HG03108 (cell line): ENCODE measurements around the gene NFIA.

ENCODE experiments used
- ATAC-seq: cut with Tn5 transposase; IDR thresholded peaks from one replicate; pipeline ENCODE4 v1.9.1; 2021; ENCODE audit warnings: moderate library complexity; ENCODE audit not compliant: unreplicated experiment

The NFIA gene

DNA sequence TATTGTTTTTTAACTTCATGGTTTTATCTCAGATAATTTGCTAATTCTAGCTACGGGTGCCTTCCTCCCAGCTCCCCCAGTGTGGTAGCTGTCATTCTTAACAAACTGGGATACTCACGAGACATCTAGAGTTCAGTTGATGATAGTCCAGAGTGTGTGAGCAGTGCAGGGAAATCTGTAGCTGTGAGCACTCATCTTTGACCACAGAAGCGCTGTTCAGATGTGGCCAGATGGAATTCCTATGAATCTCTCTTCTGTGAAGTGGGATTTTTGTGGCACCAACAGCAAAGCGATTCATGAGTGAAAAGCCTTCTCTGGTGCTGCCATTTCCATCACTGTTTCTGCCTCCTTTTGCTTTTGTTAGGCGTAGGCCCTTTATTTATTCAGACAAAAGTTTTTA lies 125.1 kb downstream of the NFIA start:
- ATAC-seq = no peak

DNA sequence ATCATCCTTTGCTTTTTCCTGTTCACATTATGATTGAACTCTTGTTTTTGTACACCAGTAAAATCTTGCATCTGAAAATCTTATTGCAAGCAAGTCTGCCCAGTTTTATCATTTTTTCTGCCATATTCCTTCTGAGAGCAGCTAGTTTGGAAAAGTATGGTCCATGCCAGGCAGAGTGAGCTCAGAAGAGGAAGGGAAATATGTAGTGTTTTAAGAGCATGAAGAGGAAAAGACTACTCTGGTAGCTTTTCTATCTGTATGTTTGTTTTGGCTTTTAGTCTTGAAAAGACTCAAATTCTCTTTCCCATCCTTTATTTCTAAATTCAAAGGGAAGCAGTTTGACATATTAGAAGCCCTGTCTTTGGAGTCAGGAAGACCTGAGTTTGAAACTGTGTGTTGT lies 125.8 kb downstream of the NFIA start:
- no peak for ATAC-seq

DNA sequence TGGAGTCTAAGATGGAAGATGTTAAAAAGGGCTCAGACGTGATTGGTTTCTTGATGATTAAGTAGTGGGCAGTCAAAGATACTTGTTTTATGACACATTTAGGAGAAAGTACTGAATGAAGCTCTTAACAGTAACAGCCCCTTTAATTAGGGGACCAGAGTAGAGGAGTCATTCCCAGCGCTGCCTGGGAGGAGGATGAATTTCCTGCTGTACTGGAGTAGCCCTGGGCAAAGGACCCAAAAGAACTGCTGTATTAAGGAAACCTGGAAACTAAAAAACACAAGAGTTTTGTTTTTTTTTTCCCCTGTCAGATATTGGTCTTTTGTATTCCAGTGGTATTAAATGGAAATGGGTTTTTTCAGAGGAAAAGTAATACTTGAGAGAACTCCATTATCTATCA lies 126.5 kb downstream of the NFIA start:
- ATAC-seq = no peak

DNA sequence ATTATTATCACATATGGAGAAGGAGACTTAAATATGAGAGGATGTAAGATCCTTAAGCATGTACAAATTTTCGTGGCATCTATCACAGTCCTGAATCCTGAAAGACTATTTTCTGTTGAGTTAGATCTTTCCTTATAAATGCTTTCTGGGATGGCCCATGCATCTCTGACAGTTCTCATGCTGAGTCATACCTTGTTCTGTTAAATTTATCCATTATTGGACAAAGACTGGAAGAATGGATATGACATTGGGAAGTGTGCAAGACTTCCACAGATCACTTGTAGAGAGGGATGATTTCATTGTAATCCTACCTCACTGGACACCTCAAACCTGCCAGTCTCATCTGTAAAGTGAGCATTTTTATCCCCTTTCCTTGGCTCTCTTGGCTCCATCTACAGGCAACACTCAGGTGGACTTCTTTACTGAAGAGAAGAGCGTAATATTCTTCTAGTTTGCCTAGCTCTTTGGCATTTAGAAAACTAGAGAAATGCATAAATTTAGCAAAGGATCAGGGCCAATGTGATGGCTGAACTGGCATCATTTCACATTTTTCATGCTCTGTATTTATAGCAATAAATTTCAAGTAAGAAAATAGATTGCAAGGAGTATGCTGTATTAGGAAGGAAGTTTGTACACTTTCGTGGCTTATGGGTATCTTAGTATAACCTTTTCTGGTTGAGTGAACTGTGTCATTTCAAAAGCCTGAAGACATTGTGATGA lies 128.2 kb downstream of the NFIA start:
- no peak for ATAC-seq

DNA sequence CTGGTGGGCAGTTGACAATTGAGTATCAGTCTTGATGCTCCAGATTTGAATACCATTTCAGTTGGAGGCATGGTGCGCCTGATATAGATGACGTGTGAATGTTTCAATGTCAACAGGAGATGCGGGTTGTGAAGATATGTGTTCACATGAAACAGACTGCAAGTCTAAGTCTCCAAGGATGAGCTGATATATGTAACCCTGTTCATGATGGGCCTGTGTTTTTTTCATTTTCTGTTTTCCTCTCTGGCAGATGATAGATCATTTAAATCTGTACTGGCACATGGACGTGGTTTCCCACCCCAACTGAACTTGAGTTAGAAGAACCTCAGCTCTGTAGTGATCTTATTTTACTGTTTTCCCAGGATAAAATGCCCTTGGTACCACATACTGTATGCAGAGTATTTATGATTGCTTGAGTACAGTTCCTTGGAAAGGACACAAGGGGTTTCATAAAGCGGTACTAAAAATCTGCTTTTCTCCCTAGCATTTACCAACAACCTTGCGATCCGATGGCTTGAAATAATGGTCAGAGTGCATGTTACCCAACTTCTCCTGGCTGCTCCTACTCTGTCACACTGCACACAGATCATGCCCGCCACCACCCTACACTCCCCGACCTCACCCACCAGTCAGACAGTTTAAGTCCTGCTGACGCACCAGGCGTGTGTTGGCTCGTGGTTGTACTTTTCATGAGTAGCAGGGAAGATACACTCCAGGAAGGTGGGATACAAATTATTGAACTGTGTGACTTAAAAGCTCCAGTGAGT lies 131.1 kb downstream of the NFIA start:
- ATAC-seq = no peak

GRCh38 chr1:61215119-61215518 lies 132.8 kb downstream of the NFIA start:
- ATAC-seq = no peak

GRCh38 chr1:61215676-61216289 lies 133.4 kb downstream of the NFIA start:
- no peak for ATAC-seq

DNA sequence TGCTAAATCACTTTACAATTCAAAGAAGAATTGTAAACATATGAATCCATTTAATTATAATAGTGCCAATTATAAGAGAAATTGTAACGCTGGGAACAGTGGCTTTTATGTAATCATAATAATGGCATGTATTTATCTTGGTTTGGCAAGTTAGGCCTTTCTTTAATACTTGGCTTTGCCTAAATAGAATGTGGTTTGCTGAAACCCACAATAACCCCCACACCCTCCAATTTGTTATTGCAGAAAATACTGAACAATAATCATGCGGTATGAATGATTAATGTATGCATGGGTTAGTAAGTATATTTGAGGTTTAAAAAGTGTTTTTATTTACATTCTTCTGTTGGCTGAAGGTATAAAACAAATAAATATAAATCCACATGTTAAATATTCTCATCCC lies 138.2 kb downstream of the NFIA start:
- ATAC-seq = no peak

DNA sequence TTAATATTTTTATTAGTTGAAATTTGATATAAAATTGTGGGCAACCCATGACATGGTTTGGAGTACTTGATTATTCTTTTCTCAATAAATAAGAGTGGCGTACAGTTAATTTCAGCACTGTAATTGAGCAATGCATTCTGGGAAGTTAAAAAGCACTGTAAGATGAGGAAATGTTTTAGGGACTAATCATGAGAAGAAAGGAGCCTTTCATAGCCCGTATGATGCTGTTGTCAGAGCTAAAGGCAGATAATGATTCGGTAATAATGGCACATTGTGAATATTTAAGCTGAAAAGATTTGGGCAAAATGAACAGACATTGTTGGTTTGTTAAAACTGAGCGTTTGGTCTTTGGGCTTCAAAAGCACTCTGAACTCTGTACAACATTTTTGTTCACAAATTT lies 139.3 kb downstream of the NFIA start:
- no peak for ATAC-seq

DNA sequence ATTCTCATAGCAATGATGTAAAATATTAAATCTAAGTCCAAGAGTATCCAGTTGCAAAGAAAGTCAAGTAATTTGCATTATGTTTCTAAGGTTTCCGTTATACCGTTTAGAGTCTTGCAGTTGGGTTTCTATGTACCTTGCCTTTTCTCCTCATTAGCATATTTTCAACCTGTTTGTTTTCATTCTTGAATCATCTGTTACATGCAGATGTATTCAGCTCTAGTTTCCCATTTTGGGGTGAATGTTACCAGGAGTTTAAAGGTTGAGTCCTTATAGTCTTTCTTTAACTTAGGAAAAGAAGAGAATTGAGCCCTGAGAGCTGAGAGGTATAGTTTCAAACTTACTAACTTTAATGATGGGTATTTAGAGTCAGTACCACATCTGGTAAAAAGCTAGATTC lies 139.9 kb downstream of the NFIA start:
- ATAC-seq = no peak

GRCh38 chr1:61223140-61223539 lies 140.8 kb downstream of the NFIA start:
- no peak for ATAC-seq

- ATAC-seq = no peak
These were observed 142.2 kb downstream of the NFIA start for GRCh38 chr1:61224609-61225008.

- ATAC-seq = no peak
These were observed 143.1 kb downstream of the NFIA start for GRCh38 chr1:61225478-61225877.

DNA sequence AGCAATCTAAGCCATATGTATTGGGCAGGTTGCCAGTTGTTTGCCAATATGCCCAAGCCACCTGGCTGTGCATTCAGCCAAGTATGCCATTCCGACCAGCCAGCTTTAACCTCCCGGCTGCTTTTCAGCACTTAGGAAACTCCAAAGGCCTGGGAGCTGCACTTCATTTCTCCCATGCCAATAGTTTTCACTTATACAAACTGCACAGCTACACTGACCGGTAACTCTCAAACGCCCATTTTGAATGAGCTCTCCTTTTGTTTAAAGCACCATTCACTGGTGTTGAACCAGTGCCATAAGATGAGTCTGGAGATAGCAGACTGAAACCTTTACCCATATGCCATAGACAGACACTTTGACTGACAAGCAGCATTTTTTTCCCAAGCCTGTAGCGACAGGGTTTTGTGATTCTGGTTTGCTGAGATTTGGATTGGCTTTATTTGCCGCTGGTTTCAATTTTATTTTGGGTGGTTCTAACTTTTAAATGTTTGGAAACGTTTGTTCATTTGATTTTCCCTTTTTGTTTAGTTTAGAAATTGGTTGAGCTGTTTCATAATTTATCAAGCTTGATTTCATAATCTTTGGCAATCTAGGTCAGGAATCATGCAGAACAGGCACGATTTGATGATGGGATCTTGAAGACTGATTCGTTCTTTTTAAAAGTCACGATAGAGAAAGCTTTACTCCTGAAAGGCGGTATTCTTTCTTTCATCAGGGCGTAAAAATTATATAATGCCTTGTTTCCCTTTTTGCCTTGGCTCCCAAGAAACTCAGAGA lies 144.6 kb downstream of the NFIA start:
- ATAC-seq = no peak

DNA sequence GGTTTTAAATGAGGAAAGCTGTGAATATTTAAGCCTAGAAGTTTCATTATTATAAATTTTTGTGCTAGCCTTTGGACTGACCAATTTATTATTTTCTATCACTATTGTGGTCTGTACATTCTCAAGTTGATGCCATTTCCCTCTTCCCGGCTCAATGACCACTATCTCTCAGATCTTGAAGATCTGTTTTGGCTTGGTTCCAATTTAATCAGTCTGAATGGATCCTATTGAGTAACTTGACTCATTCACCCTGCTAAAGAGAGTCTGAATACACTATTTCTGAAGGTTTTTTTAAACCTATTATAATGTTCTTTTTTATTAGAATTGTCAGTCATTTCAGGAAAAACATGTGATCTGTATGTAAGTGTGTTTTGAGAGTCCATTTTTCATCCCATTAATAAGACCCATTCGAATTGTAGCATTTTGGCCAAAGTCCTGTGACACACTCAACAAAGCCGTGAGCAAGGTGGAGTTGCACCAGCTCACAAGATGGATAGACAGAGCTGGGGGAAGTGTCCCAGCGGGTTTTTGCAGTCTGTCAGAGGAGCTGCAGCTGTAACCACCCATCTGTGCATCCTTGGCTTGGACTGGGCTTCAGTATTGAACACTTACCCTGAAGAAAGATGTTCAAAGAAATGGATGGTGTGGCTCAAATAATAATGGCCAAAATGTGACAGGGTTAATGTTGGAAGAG lies 145.6 kb downstream of the NFIA start:
- ATAC-seq = no peak

DNA sequence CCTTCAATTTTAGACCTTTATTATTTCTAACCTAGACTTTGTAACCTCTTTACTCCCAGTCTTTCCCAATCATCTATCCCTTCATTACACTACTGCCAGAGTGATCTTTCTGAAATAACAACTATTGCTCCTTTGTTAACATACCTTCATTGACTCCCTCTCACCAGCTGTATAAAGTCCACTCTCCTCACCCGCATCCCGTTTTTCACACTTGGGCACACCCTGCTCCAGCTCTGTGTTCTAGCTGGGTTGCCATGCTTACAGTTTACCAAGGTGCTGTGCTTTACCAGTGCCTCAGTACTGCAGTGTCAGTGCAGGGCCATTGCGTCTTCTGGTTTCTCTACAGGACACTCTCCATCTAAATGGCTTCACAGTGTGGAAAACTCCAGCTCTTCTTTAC lies 148.2 kb downstream of the NFIA start:
- ATAC-seq = no peak

DNA sequence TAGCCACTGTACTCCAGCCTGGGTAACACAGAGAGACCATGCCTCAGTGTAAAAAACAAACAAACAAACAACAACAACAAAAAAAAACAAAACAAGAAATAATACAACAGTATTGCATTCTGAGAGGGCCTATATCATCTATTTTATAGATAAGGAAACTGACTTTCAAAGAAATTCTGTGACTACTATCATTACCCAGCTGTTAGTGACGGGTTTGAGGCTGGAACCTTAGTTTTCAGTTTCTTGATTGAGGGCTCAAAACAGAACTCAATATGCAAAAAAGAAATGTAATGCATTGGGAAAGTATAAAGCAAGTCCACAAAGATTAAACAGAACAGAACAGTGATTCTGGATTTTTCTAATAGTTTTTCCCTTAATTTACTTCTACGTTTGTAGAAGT lies 149.4 kb downstream of the NFIA start:
- no peak for ATAC-seq

DNA sequence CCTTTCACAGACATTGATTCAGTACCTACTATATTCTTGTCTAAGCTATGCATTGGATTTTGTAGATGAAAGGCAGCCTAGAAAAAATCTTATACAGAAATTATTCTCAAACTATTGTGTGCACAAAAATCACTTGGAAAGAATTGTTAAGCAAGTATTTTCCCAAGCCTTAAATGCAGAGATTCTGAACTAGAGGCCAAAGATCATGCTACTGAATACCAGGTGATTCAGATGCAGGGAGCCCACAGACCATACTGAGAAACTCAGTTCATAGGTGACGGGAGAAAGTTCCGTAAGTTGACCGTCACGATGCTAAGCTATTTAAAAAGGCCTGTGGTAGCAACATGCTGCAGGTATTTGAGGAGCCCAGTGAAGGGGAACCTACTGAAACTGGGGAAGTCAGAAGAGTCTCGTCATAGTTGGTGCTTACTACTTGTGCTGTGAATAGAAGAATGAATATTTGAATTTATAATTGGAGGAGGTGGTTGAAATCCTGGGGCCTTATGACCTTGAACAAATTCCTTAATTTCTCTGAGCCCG lies 150.8 kb downstream of the NFIA start:
- ATAC-seq = no peak

- no peak for ATAC-seq
These were observed 152.2 kb downstream of the NFIA start for GRCh38 chr1:61234587-61234919.

- ATAC-seq = no peak
These were observed 154.8 kb downstream of the NFIA start for GRCh38 chr1:61237147-61237546.
